ENCODE measurements around the gene TEKTIP1.

TEKTIP1 gene

GRCh38 chr19:3500429-3501101 lies 38.4 kb upstream of the TEKTIP1 start, which contains the start of gene DOHH:
DOHH (minus strand) TSS chr19:3500674; CDS start chr19:3496814, 3,860 bp downstream.
- ChIA-PET POLR2A (interaction anchor here (1.0 to 1.2 kb wide), 3 partner anchors 12 to 21 kb away, joined by 3 to 4 read pairs (median 3); no protein-coding TSS in a partner anchor), CTCF (interaction anchor here (1.8 kb wide), 1 partner anchor 16 kb away, joined by 5 read pairs; no protein-coding TSS in a partner anchor)
- TF ChIP-seq L3MBTL2 (conservative IDR thresholded peaks at IDR 0.05) (peak; percentile 94), FOXM1 (IDR thresholded peaks at IDR 0.05; ENCODE audit: borderline replicate concordance) (peak; percentile 86), ELF4 (IDR thresholded peaks at IDR 0.05) (peak; percentile 50), CTBP1 (IDR thresholded peaks at IDR 0.05; ENCODE audit: borderline replicate concordance) (no peak), BHLHE40 (IDR thresholded peaks at IDR 0.05; ENCODE audit: borderline replicate concordance) (peak; percentile 96)
- DNase-seq (ENCODE audit: extremely low spot score), result peak; percentile 98

- ChIA-PET POLR2A (no interaction called here), CTCF (interaction anchor here (0.6 to 1.8 kb wide), 2 partner anchors 16 to 17 kb away, joined by 5 to 7 read pairs; no protein-coding TSS in a partner anchor)
These were observed 37.2 kb upstream of the TEKTIP1 start for GRCh38 chr19:3501780-3502179.

GRCh38 chr19:3503036-3503572 lies 35.9 kb upstream of the TEKTIP1 start:
- ChIA-PET CTCF (no interaction called here), POLR2A (no interaction called here)
- TF ChIP-seq BHLHE40 (IDR thresholded peaks at IDR 0.05; ENCODE audit: borderline replicate concordance) (no peak), FOXA1 (IDR thresholded peaks at IDR 0.05) (no peak), CTBP1 (IDR thresholded peaks at IDR 0.05; ENCODE audit: borderline replicate concordance) (no peak), ARNT (IDR thresholded peaks at IDR 0.05) (no peak), FOXM1 (IDR thresholded peaks at IDR 0.05; ENCODE audit: borderline replicate concordance) (no peak), LEF1 (IDR thresholded peaks at IDR 0.05; ENCODE audit: borderline replicate concordance) (no peak), HDGF (IDR thresholded peaks at IDR 0.05; ENCODE audit: borderline replicate concordance) (no peak), ZNF384 (IDR thresholded peaks at IDR 0.05) (no peak), SUZ12 (IDR thresholded peaks at IDR 0.05) (no peak), NFRKB (IDR thresholded peaks at IDR 0.05) (no peak), ELF4 (IDR thresholded peaks at IDR 0.05) (no peak)
- DNase-seq (ENCODE audit: extremely low spot score), result no peak

More at GRCh38 chr19:3501780-3502179, 37.2 kb upstream of the TEKTIP1 start:
- DNase-seq (ENCODE audit: extremely low spot score), result no peak
- no peak for TF ChIP-seq ARNT (IDR thresholded peaks at IDR 0.05)
- no peak for TF ChIP-seq PKNOX1 (IDR thresholded peaks at IDR 0.05)
- TF ChIP-seq LEF1 (IDR thresholded peaks at IDR 0.05; ENCODE audit: borderline replicate concordance), result no peak
- TF ChIP-seq L3MBTL2 (conservative IDR thresholded peaks at IDR 0.05), result no peak
- no peak for TF ChIP-seq ZNF384 (IDR thresholded peaks at IDR 0.05)
- no peak for TF ChIP-seq HDGF (IDR thresholded peaks at IDR 0.05; ENCODE audit: borderline replicate concordance)
- no peak for TF ChIP-seq NFRKB (IDR thresholded peaks at IDR 0.05)

- no peak for DNase-seq (ENCODE audit: extremely low spot score)
- POLR2A ChIA-PET, result no interaction called here
- TF ChIP-seq ELF4 (IDR thresholded peaks at IDR 0.05) (no peak), SP1 (IDR thresholded peaks at IDR 0.05) (no peak), L3MBTL2 (conservative IDR thresholded peaks at IDR 0.05) (no peak), CTBP1 (IDR thresholded peaks at IDR 0.05; ENCODE audit: borderline replicate concordance) (no peak)
- CTCF ChIA-PET, result no interaction called here
These were observed 34.2 kb upstream of the TEKTIP1 start for GRCh38 chr19:3504735-3505134.

GRCh38 chr19:3505598-3506383 lies 33.2 kb upstream of the TEKTIP1 start, which contains the start of gene FZR1:
FZR1 (plus strand) TSS chr19:3506311; CDS start chr19:3522990, 16,679 bp downstream.
- CTCF ChIA-PET, result no interaction called here
- peak; percentile 99 for DNase-seq (ENCODE audit: extremely low spot score)
- POLR2A ChIA-PET, result no interaction called here
- TF ChIP-seq TARDBP (IDR thresholded peaks at IDR 0.05) (peak; percentile 94), SUZ12 (IDR thresholded peaks at IDR 0.05) (no peak), FOXK2 (IDR thresholded peaks at IDR 0.05) (no peak), PKNOX1 (IDR thresholded peaks at IDR 0.05) (no peak), ELF4 (IDR thresholded peaks at IDR 0.05) (peak; percentile 86), FOXM1 (IDR thresholded peaks at IDR 0.05; ENCODE audit: borderline replicate concordance) (peak; percentile 100), ZNF384 (IDR thresholded peaks at IDR 0.05) (no peak), FOXA1 (IDR thresholded peaks at IDR 0.05) (no peak), LEF1 (IDR thresholded peaks at IDR 0.05; ENCODE audit: borderline replicate concordance) (no peak), L3MBTL2 (conservative IDR thresholded peaks at IDR 0.05) (peak; percentile 56; the same call in 1 of the 2 replicates), HDGF (IDR thresholded peaks at IDR 0.05; ENCODE audit: borderline replicate concordance) (no peak), BHLHE40 (IDR thresholded peaks at IDR 0.05; ENCODE audit: borderline replicate concordance) (no peak), CTBP1 (IDR thresholded peaks at IDR 0.05; ENCODE audit: borderline replicate concordance) (no peak)

All from HEK293T (cell line).